Prostate gland (tissue), 2 donors: ENCODE results near the gene PITX1. TPM values are rescaled to one million over a fixed set of nuclear protein-coding genes. Genes with fewer than 3 reads are reported as not detected.

ENCODE experiments used
- DNase-seq: peaks from one replicate; pipeline ENCODE4 v3.0.0-alpha.2; 2019; ENCODE audit warnings: low spot score
- H3K27ac ChIP-seq, 2 donors: fragments of 200-600 bp; sonication (generic); 2 replicates each; pipeline ENCODE4 v1.5.1; 2017 to 2019
- H3K27me3 ChIP-seq: fragments of 200-600 bp; sonication (generic); replicated peaks from 2 replicates; pipeline ENCODE4 v1.5.1; 2019; ENCODE audit not compliant: insufficient read depth
- H3K36me3 ChIP-seq, 2 donors: fragments of 200-600 bp; sonication (generic); 1 replicate in 1 of 2; 2 replicates in 1 of 2; pipeline versions ENCODE4 v1.5.1 to v1.8.1; 2017 to 2019
- H3K4me1 ChIP-seq: fragments of 200-600 bp; sonication (generic); replicated peaks from 2 replicates; pipeline ENCODE4 v1.5.1; 2019
- H3K4me3 ChIP-seq, 2 donors: fragments of 200-600 bp; sonication (generic); 2 replicates each; pipeline ENCODE4 v1.5.1; 2017 to 2019
- H3K9me3 ChIP-seq: fragments of 200-600 bp; sonication (generic); 2 replicates; pipeline ENCODE4 v1.5.1; 2017
- POLR2A ChIP-seq: fragments of 450-650 bp; IDR thresholded peaks from one replicate; pipeline ENCODE4 v1.6.1; 2016; ENCODE audit warnings: antibody characterized with exemption, mild to moderate bottlenecking
- POLR2AphosphoS5 ChIP-seq: sonication (generic); formaldehyde crosslinking; IDR thresholded peaks from one replicate; pipeline ENCODE4 v1.6.1; 2017; ENCODE audit warnings: antibody characterized with exemption
- WGBS: methylation state at CpG from one replicate; pipeline ENCODE4 v1.1.5; 2018; 5-methylcytosine and 5-hydroxymethylcytosine counted together
- intact Hi-C: fragments of 100-400 bp; cut with DNase I; formaldehyde crosslinking; loops from one replicate; pipeline ENCODE4 v1.14.2; 2022
- total RNA-seq, 2 donors: library from RNA; depleted of rRNA; stranded (reverse); fragments of >200 nt; gene quantifications; one replicate each; pipeline ENCODE4 v1.1.0, GENCODE V29; 2016
- TF ChIP-seq, protein P1 (sequence below), 4 experiments: fragments of 200-600 bp in 2 of 4; fragments of 450-650 bp in 2 of 4; sonication (generic) in 2 of 4; IDR thresholded peaks; 1 replicate in 3 of 4; 2 replicates in 1 of 4; pipeline ENCODE4 v1.5.1; 2016 to 2019; ENCODE audit warnings: antibody characterized with exemption in 4 of 4, mild to moderate bottlenecking in 2 of 4, moderate library complexity in 2 of 4

Gene PITX1
- total RNA-seq, 2 donors from 2014 or later, result 6.8 to 50.6 TPM

DNA sequence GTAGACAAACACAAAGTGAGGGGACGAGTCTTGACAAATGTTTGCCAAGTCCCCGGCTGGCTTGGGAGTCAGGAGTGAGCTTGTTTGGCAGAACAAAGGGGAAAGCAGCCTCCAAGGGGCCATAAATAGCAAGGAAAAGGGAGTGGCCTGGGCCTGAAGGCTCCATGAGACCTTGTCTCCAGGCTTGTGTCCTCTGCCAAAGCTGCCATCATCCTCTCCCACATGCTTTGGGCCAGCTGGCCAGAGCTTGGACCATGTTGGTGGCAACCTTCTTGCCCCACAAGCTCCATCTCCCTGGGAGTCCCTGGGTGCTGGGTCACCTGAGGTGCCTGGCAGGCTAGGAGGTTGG, 13.3 kb upstream of the PITX1 start:
- intact Hi-C loops, result no loop called here
- peak; percentile 27 for DNase-seq
- no peak overlapping the region for H3K4me3 ChIP-seq
- no peaks in the 10 kb centered on the region for H3K9me3 ChIP-seq
- H3K27me3 ChIP-seq, result peaks cover 16% of the 10 kb centered on the region
- H3K36me3 ChIP-seq, result no peaks in the 10 kb centered on the region
- no peak overlapping the region for H3K27ac ChIP-seq
- TF ChIP-seq POLR2AphosphoS5 (no peak), POLR2A (no peak)
- TF ChIP-seq, protein P1, sequence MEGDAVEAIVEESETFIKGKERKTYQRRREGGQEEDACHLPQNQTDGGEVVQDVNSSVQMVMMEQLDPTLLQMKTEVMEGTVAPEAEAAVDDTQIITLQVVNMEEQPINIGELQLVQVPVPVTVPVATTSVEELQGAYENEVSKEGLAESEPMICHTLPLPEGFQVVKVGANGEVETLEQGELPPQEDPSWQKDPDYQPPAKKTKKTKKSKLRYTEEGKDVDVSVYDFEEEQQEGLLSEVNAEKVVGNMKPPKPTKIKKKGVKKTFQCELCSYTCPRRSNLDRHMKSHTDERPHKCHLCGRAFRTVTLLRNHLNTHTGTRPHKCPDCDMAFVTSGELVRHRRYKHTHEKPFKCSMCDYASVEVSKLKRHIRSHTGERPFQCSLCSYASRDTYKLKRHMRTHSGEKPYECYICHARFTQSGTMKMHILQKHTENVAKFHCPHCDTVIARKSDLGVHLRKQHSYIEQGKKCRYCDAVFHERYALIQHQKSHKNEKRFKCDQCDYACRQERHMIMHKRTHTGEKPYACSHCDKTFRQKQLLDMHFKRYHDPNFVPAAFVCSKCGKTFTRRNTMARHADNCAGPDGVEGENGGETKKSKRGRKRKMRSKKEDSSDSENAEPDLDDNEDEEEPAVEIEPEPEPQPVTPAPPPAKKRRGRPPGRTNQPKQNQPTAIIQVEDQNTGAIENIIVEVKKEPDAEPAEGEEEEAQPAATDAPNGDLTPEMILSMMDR (IDR thresholded peaks at IDR 0.05), result no peak
- 17% methylated on average over 2 of the region's 2 CpGs for WGBS
- H3K4me1 ChIP-seq, result no peaks in the 10 kb centered on the region

DNA sequence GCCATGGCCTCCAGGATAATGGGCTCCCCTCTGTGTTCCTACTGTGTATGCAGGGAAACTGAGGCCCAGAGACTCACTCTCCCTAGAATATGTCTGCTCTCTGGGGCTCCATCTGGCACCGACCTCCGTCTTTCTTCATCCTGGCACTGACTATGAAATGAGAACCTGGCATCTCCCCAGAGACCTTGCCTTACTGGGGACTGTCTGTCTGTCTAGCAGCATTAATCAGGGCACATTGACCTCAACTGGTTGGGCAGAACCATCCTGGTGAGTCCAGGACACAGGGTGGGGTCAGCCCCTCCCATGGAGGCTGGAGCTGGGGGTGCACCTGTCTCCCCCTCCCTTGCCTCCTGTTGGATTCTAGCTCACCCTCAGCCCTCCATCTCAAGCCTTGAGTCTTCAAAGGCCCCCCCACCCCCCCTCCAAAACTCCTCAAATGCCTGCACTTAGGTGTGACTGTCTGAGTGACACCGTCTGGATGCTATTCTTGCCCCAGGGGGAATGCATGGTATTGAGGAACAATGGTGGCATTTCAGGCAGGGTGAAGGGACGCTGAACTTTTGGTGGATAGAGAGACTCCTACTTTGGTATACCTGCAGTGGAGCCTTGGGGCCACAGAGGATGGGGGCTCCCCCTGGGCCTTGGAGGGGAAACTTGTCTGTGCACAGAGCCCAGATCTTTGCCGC, 12.8 kb upstream of the PITX1 start:
- Histone ChIP-seq H3K27me3 (peaks cover 16% of the 10 kb centered on the region), H3K4me1 (no peaks in the 10 kb centered on the region), H3K4me3 (no peak overlapping the region), H3K36me3 (no peaks in the 10 kb centered on the region), H3K9me3 (no peaks in the 10 kb centered on the region), H3K27ac (no peak overlapping the region)
- TF ChIP-seq POLR2AphosphoS5, result no peak
- no peak for TF ChIP-seq POLR2A
- TF ChIP-seq, protein P1 (IDR thresholded peaks at IDR 0.05), result no peak
- DNase-seq, result no peak
- WGBS, result 41% methylated on average over 5 of the region's 5 CpGs
- intact Hi-C loops, result no loop called here

GRCh38 chr5:135045488-135045887, 11.5 kb upstream of the PITX1 start:
- intact Hi-C loops, result no loop called here
- Histone ChIP-seq H3K36me3 (no peaks in the 10 kb centered on the region), H3K9me3 (no peaks in the 10 kb centered on the region), H3K27me3 (peaks cover 14% of the 10 kb centered on the region), H3K27ac (no peak overlapping the region), H3K4me3 (no peak overlapping the region), H3K4me1 (no peaks in the 10 kb centered on the region)
- TF ChIP-seq, protein P1 (IDR thresholded peaks at IDR 0.05), result no peak
- TF ChIP-seq POLR2A (no peak), POLR2AphosphoS5 (no peak)
- no peak for DNase-seq

GRCh38 chr5:135042595-135042994, 8.6 kb upstream of the PITX1 start:
- Histone ChIP-seq H3K27me3 (peaks cover 24% of the 10 kb centered on the region), H3K27ac (no peak overlapping the region), H3K9me3 (no peaks in the 10 kb centered on the region), H3K36me3 (no peaks in the 10 kb centered on the region), H3K4me1 (no peaks in the 10 kb centered on the region), H3K4me3 (no peak overlapping the region)
- intact Hi-C loops, result no loop called here
- WGBS, result 100% methylated on average over 1 of the region's 1 CpG
- DNase-seq, result no peak
- TF ChIP-seq, protein P1 (IDR thresholded peaks at IDR 0.05), result no peak
- TF ChIP-seq POLR2AphosphoS5, result no peak
- no peak for TF ChIP-seq POLR2A

DNA sequence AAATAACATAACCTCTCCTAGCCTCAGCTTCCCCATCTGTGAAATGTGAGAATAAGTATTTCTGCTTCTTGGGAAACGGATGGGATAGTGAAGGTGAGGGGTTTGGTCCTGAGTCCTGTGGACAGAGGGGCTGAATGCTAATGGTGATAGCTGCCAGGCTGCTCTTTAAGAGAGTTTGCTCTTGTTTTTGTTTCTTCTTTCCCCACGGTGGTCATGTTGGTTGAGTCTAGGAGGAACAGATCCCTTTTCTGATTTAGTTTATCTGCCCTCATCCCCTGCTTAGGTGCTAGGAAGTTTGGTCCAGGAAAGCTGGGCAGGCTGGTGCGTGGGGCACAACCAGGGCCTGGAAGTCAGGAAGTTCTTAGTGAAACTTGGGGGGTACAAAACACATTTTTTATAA, 7.7 kb upstream of the PITX1 start:
- 82% methylated on average over 3 of the region's 3 CpGs for WGBS

More for the DNA sequence above, 7.7 kb upstream of the PITX1 start:
- no peak for DNase-seq
- H3K4me1 ChIP-seq, result no peaks in the 10 kb centered on the region
- no peak overlapping the region for H3K4me3 ChIP-seq
- no peaks in the 10 kb centered on the region for H3K36me3 ChIP-seq
- no peak overlapping the region for H3K27ac ChIP-seq
- H3K9me3 ChIP-seq, result no peaks in the 10 kb centered on the region
- intact Hi-C loops, result no loop called here
- TF ChIP-seq, protein P1 (IDR thresholded peaks at IDR 0.05), result no peak
- TF ChIP-seq POLR2A, result no peak
- TF ChIP-seq POLR2AphosphoS5, result no peak
- H3K27me3 ChIP-seq, result peaks cover 23% of the 10 kb centered on the region
